ENCODE data around the gene PACS1. TPM values are rescaled to one million over a fixed set of nuclear protein-coding genes. Genes with fewer than 3 reads are reported as not detected.

Gene PACS1
- total RNA-seq, 2 experiments from 2014 or later, result 179 to 183 TPM

- TF ChIP-seq CTCF (IDR thresholded peaks at IDR 0.05), result no peak
- H3K36me3 Mint-ChIP-seq (ENCODE audit: low read depth), result peaks cover 5% of the 10 kb centered on the region
- DNase-seq, result peak; percentile 95 to 100 (median 97)
- ATAC-seq (ENCODE audit: poor library complexity), result peak; percentile 91
- H3K9me3 Mint-ChIP-seq, result no peaks in the 10 kb centered on the region
- peaks cover 50% of the 10 kb centered on the region for H3K4me1 ChIP-seq (ENCODE audit: insufficient read depth, low read length)
- H3K27me3 ChIP-seq (ENCODE audit: control insufficient read depth in 1 of 2, insufficient read depth in 2 of 2, low read length in 2 of 2), result peaks cover 18 to 23% of the 10 kb centered on the region in 2 experiments
- CTCF ChIA-PET, result interaction anchor here (0.7 to 3.2 kb wide), 8 partner anchors 10 to 103 kb away, joined by 3 to 23 read pairs (median 3); partner anchors contain the start of gene CNIH2
- intact Hi-C loops (cut with DNase I, micrococcal nuclease), result loop anchor here (1.0 to 10.0 kb wide), 3 partner anchors 20 to 434 kb away; partner anchors contain the start of genes CFL1 (in 1 of the 2) and RAB1B (in 1 of the 2)
- peak within 1 kb of the TSS; percentile 82 for H3K4me3 ChIP-seq (ENCODE audit: low read length)
- peak within 1 kb of the TSS; percentile 87 for H3K4me3 Mint-ChIP-seq
- H3K36me3 ChIP-seq (ENCODE audit: insufficient read depth, low read length), result peaks cover 11% of the 10 kb centered on the region
- H3K4me1 Mint-ChIP-seq (ENCODE audit: low read depth), result peaks cover 32% of the 10 kb centered on the region
- peak within 1 kb of the TSS; percentile 79 for H3K27ac Mint-ChIP-seq
- peaks cover 19% of the 10 kb centered on the region for H3K27me3 Mint-ChIP-seq
- H3K27ac ChIP-seq (ENCODE audit: low read depth in 1 of 2, low read length in 2 of 2), result peak within 1 kb of the TSS; percentile 69 to 80
- POLR2A ChIA-PET, result interaction anchor here (0.5 to 2.2 kb wide), 36 partner anchors 9 to 1167 kb away, joined by 3 to 31 read pairs (median 4); partner anchors contain the start of genes BANF1, BRMS1, CCDC85B and CD248
- H3K9me3 ChIP-seq (ENCODE audit: control insufficient read depth in 1 of 2, insufficient read depth in 1 of 2, low read length in 2 of 2), result peaks cover 0 to 9% of the 10 kb centered on the region in 2 experiments
These were observed 218.8 kb downstream of the PACS1 start, which contains the start of gene YIF1A for GRCh38 chr11:66288671-66289547. YIF1A (minus strand) TSS chr11:66289143; CDS start chr11:66288985, 158 bp downstream.

- H3K27ac Mint-ChIP-seq, result peak overlapping the region; percentile 79
- Histone ChIP-seq H3K4me1 (ENCODE audit: insufficient read depth, low read length) (peaks cover 50% of the 10 kb centered on the region), H3K36me3 (ENCODE audit: insufficient read depth, low read length) (peaks cover 3% of the 10 kb centered on the region), H3K4me3 (ENCODE audit: low read length) (peak overlapping the region; percentile 82), H3K27me3 (ENCODE audit: control insufficient read depth in 1 of 2, insufficient read depth in 2 of 2, low read length in 2 of 2) (peaks cover 18 to 23% of the 10 kb centered on the region in 2 experiments), H3K27ac (ENCODE audit: low read depth in 1 of 2, low read length in 2 of 2) (peak overlapping the region; percentile 55 to 80), H3K9me3 (ENCODE audit: control insufficient read depth in 1 of 2, insufficient read depth in 1 of 2, low read length in 2 of 2) (peaks cover 0 to 9% of the 10 kb centered on the region in 2 experiments)
- peak in 13 of 14 experiments; percentile 59 to 89 (median 71) for DNase-seq
- intact Hi-C loops (cut with DNase I, micrococcal nuclease), result loop anchor here (1.0 to 10.0 kb wide), 3 partner anchors 21 to 435 kb away; partner anchors contain the start of genes CFL1 (in 1 of the 2) and RAB1B (in 1 of the 2)
- H3K27me3 Mint-ChIP-seq, result peaks cover 19% of the 10 kb centered on the region
- H3K4me3 Mint-ChIP-seq, result peak overlapping the region; percentile 87
- no peak for TF ChIP-seq CTCF (IDR thresholded peaks at IDR 0.05)
- ChIA-PET POLR2A (interaction anchor here (0.5 to 2.2 kb wide), 32 partner anchors 8 to 1168 kb away, joined by 3 to 31 read pairs (median 5); partner anchors contain the start of genes BANF1, BRMS1, CCDC85B and CD248), CTCF (interaction anchor here (0.7 to 3.2 kb wide), 8 partner anchors 7 to 104 kb away, joined by 3 to 23 read pairs (median 4); partner anchors contain the start of gene CNIH2)
- H3K9me3 Mint-ChIP-seq, result no peaks in the 10 kb centered on the region
- H3K4me1 Mint-ChIP-seq (ENCODE audit: low read depth), result peaks cover 32% of the 10 kb centered on the region
- peak; percentile 56 for ATAC-seq (ENCODE audit: poor library complexity)
- no peaks in the 10 kb centered on the region for H3K36me3 Mint-ChIP-seq (ENCODE audit: low read depth)
These were observed 219.7 kb downstream of the PACS1 start for GRCh38 chr11:66289548-66290329.

- ChIA-PET POLR2A (interaction anchor here (2.1 to 2.2 kb wide), 2 partner anchors 22 to 55 kb away, joined by 16 to 31 read pairs; partner anchors contain the start of genes BRMS1 and RAB1B), CTCF (interaction anchor here (2.1 to 3.2 kb wide), 2 partner anchors 8 to 68 kb away, joined by 6 to 23 read pairs; no protein-coding TSS in a partner anchor)
- ATAC-seq (ENCODE audit: poor library complexity) (no peak), DNase-seq (peak in 1 of 14 experiments; percentile 39)
- TF ChIP-seq CTCF (IDR thresholded peaks at IDR 0.05), result no peak
- intact Hi-C loops (cut with DNase I, micrococcal nuclease), result no loop called here
- Histone ChIP-seq H3K36me3 (ENCODE audit: insufficient read depth, low read length) (no peaks in the 10 kb centered on the region), H3K9me3 (ENCODE audit: control insufficient read depth in 1 of 2, insufficient read depth in 1 of 2, low read length in 2 of 2) (peaks cover 0 to 9% of the 10 kb centered on the region in 2 experiments), H3K27me3 (ENCODE audit: control insufficient read depth in 1 of 2, insufficient read depth in 2 of 2, low read length in 2 of 2) (peaks cover 18 to 23% of the 10 kb centered on the region in 2 experiments), H3K4me1 (ENCODE audit: insufficient read depth, low read length) (peaks cover 46% of the 10 kb centered on the region), H3K27ac (ENCODE audit: low read depth in 1 of 2, low read length in 2 of 2) (no peak overlapping the region), H3K4me3 (ENCODE audit: low read length) (no peak overlapping the region)
- H3K4me1 Mint-ChIP-seq (ENCODE audit: low read depth), result peaks cover 32% of the 10 kb centered on the region
- H3K4me3 Mint-ChIP-seq, result peak overlapping the region; percentile 87
- peak overlapping the region; percentile 79 for H3K27ac Mint-ChIP-seq
- no peaks in the 10 kb centered on the region for H3K9me3 Mint-ChIP-seq
- H3K27me3 Mint-ChIP-seq, result peaks cover 19% of the 10 kb centered on the region
- no peaks in the 10 kb centered on the region for H3K36me3 Mint-ChIP-seq (ENCODE audit: low read depth)
These were observed 220.2 kb downstream of the PACS1 start for GRCh38 chr11:66290330-66290621.

Measured in CD4-positive, alpha-beta T cell (primary cell).